Globus pallidus (tissue), 1 donor: ENCODE results near the gene ADPRS.

Experiments used
- DNase-seq: peaks from one replicate; pipeline ENCODE4 v3.0.0-alpha.2; 2015; ENCODE audit warnings: low spot score

The ADPRS gene

GRCh38 chr1:36108314-36108713 lies 19.6 kb downstream of the ADPRS start:
- no peak for DNase-seq

GRCh38 chr1:36109041-36109679 lies 20.5 kb downstream of the ADPRS start:
- no peak for DNase-seq

GRCh38 chr1:36111151-36111550 lies 22.5 kb downstream of the ADPRS start:
- DNase-seq: no peak

- DNase-seq: no peak
Measured at GRCh38 chr1:36112823-36113222, 24.1 kb downstream of the ADPRS start.

- no peak for DNase-seq
Measured at GRCh38 chr1:36114371-36114770, 25.7 kb downstream of the ADPRS start.

- DNase-seq: no peak
Measured at GRCh38 chr1:36115200-36115669, 26.5 kb downstream of the ADPRS start.

GRCh38 chr1:36115931-36116330 lies 27.2 kb downstream of the ADPRS start:
- no peak for DNase-seq

- DNase-seq: no peak
Measured at GRCh38 chr1:36116901-36117300, 28.2 kb downstream of the ADPRS start.

GRCh38 chr1:36118447-36119204 lies 29.9 kb downstream of the ADPRS start:
- DNase-seq: no peak

GRCh38 chr1:36119456-36119855 lies 30.8 kb downstream of the ADPRS start:
- no peak for DNase-seq

GRCh38 chr1:36122062-36123030 lies 33.7 kb downstream of the ADPRS start:
- no peak for DNase-seq

- DNase-seq: peak; percentile 54
Measured at GRCh38 chr1:36123356-36123755, 34.7 kb downstream of the ADPRS start.

GRCh38 chr1:36124404-36125128 lies 35.9 kb downstream of the ADPRS start:
- no peak for DNase-seq

- no peak for DNase-seq
Measured at GRCh38 chr1:36125129-36125991, 36.7 kb downstream of the ADPRS start, which contains the start of gene COL8A2. COL8A2 (minus strand) TSS chr1:36125222; CDS start chr1:36100242, 24,980 bp downstream.

- DNase-seq: no peak
Measured at GRCh38 chr1:36126005-36126716, 37.5 kb downstream of the ADPRS start.

GRCh38 chr1:36126797-36127500 lies 38.3 kb downstream of the ADPRS start:
- DNase-seq: no peak

- no peak for DNase-seq
Measured at GRCh38 chr1:36128126-36128904, 39.6 kb downstream of the ADPRS start.

GRCh38 chr1:36128905-36129206 lies 40.2 kb downstream of the ADPRS start:
- DNase-seq: no peak

GRCh38 chr1:36132029-36132428 lies 43.3 kb downstream of the ADPRS start:
- no peak for DNase-seq
